Measurements from ENCODE around the gene AHCYL2. TPM values are rescaled to one million over a fixed set of nuclear protein-coding genes. Genes with fewer than 3 reads are reported as not detected.

The AHCYL2 gene
- total and polyA plus RNA-seq, 2 of the 8 experiments (the other 6 are each of a cell fraction or from before 2014, with no cell fraction given), result 20.7 to 25.4 TPM

- TF ChIP-seq TAF7 (optimal IDR thresholded peaks at IDR 0.05; ENCODE audit: borderline replicate concordance, low read depth, low read length), result no peak
- TF ChIP-seq SIX5 (IDR thresholded peaks at IDR 0.05; ENCODE audit: low read depth, low read length), result no peak
- TF ChIP-seq CBX5 (IDR thresholded peaks at IDR 0.05; ENCODE audit: low read depth, low read length), result no peak
These were observed 38.3 kb downstream of the AHCYL2 start (continued) for GRCh38 chr7:129263168-129263567.
